T-helper 2 cell treated with Interferon-gamma antibody and Interleukin-4, amounts not matched to agents 100 ng/mL and 5 ng/mL, for 36 hours (primary cell): ENCODE measurements around the gene ATXN7L1. TPM values are rescaled to one million over a fixed set of nuclear protein-coding genes. Genes with fewer than 3 reads are reported as not detected.

Experiments used
- intact Hi-C: fragments of 100-400 bp; cut with micrococcal nuclease; formaldehyde crosslinking; loops from one replicate; pipeline ENCODE4 v1.15.1; 2023
- total RNA-seq: library from RNA; stranded (reverse); gene quantifications from 2 replicates; pipeline ENCODE4 v1.2.3, GENCODE V29; 2022

ATXN7L1 gene
- total RNA-seq, 1 donor from 2014 or later = 21.6 TPM

DNA sequence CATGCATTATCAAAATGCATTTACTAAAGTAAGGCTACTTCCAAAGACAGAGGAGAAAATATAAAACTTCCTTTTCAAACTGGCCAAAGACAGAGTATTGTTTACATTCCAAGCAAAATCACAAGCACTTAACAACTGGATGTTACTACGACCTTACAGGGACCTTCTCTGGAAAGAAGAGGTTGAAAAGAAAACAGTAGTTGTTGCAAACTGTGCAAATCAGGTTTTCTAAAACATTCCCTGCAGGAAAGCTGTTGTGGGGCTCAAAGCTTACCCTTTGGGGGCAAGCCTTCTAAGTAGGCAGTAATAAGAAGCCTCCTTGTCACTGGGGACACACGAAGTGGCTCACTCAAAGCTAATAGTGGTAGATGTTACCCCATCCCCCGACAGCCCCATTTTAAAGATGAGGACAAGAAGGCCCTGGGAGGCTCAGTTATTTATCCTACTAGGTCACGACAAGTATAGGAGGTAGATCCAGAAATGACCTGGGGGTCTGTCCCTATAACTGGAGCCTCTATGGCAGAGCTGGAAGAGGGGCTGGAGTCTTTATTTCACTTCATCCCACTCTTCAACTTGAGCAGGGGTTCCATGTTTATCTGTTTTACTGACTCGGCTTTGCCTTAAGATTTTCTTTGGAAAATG lies 46.6 kb downstream of the ATXN7L1 start:
- intact Hi-C loops = no loop called here

DNA sequence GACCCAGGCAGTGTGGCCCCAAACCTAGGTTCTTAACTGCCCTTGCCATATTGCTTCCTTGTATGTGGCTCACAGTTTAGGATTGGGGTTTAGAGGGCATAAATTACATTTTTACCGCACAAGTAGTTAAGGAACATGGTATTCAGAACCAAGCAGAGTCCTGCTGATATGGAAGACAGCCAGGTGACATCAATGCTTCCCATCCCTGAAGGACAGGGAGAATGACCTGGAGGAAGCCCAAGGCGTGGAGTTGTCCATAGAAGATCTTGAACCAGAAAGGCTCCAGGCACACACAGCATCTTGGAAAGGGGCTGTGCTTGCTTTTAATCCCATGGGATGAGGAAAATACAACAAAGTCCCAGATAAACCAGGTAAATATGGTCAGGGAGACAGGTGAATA lies 48.3 kb downstream of the ATXN7L1 start:
- intact Hi-C loops = no loop called here

DNA sequence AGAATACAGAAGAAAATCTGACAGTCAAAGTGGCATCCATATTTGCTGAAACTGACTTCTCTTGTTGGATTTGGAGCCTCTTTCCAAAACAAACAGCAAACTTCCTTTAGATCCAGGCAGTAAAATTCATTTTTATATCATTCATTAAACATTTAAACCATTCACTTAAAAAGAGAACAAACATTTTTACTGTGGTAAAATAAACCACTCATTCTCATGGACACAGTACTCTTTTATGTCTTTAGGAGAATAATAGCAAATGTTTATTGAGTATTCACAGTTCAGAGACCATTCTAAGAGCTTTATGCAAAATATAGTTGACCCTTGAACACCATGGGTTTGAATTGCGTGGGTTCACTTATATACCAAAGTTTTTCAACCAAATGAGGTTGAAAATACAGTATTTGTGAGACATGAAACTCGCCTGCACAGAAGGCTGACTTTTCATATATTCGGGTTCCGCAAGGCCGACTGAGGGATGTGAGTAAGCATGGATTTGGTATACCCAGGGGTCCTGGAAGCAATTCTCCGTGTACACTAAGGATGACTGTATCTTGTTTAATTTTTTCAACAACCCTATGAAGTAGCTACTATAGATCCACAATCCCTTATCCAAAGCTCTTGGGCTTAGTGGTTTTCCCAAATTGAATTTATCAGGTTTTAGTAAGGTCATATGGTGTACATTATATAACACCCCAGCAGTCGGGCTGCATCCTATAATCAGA lies 49.1 kb downstream of the ATXN7L1 start:
- intact Hi-C loops = no loop called here

DNA sequence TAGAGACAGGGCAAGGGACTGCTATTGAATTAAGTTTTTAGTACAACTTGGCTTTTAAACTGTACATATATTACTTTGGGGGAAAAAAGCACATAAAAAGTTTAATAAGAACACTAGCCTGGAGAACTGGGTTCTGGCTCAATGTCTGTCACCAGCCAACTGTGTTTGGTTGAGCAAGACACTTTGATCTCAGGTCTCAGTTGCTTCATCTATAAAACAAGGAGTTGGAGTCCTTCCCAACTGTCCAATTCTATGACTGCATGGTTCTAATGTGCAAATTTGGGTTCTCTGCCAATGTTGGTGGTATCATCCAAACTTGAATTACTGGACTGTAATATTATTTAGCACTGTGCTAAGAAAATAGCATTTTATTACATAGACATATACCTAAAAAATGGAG lies 50.3 kb downstream of the ATXN7L1 start:
- intact Hi-C loops = no loop called here

DNA sequence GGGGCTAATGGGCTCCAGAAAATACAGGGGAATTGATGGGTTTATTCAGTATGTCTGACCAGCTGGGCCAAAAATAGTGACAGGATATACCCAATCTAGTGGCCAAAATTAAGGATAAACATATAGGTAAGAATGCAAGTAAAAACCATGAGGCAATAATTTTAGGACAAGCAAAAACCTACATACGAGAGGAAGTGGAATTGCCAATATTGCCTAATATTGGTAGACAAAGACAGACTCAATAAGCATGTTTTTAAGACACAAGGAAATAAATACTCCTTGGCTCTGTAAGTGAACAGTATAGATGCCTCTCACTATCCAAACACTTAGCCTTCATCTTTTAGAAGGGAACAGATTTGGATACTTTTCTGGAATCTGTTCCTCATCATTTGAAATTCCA lies 51.0 kb downstream of the ATXN7L1 start:
- intact Hi-C loops = no loop called here

DNA sequence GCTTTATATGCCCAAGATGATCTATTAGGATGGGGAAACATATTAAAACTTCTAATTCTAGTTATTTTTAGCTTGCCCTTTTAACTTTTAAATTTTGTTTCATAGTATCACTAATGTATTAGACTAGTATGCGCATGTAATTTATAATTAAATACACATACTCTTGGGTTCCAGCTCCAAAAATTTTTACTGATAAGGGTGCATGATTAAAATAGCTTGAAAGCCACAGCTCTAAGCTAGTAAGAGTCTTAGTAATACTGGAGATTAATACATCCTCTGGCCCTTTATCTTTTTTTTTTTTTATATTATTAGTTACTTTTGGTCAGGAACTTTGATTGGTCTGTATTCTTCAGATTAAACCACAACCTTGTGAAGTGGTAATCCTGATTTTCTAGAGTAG lies 53.6 kb downstream of the ATXN7L1 start:
- intact Hi-C loops = no loop called here

DNA sequence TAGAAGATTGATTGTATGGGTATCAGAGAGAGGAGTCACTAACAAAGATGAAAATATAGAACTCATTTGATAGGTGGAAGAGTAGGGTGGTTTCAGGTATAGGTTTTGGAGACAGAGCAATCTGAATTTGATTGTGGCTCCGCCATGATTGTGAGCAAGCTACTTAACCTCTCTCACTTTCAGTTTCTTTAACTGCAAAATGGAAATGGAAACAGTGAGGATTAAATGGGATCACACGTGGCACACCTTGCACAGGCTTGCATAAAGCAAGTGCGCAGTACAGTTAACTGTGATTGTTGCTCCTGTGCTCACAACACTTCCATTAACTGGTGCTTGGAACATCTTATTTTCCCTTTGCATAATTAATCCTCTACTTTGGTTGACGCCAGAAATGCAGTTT lies 54.9 kb downstream of the ATXN7L1 start:
- intact Hi-C loops = no loop called here

DNA sequence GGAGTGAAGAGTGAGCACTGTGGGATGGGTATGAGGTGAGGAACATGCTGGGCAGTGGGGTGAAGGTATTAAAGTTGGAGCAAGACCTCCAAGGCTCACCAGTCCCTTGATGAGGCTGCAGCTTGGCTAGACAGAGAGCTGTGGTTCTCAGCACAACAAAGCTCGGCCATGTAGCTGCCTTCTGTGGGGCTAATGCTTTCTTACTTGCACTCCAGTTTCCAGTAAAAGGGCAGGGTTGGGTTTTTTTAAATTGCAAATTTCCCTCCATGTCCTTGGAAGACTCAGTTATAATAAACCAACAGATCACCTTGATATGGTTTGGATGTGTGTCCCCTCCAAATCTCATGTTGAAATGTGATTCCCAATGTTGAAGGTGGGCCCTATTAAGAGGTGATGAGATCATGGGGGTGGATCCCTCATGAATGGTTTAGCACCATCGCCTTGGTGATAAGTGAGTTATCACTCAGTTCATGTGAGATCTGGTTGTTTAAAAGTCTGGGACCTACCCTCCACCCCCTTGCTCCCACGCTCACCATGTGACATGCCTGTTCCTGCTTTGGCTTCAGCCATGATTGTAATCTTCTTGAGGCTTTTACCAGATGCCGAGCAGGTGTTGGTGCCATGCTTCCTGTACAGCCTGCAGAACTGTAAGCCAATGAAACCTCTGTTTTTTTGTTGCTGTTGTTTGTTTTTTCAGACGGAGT lies 55.9 kb downstream of the ATXN7L1 start:
- intact Hi-C loops = no loop called here

DNA sequence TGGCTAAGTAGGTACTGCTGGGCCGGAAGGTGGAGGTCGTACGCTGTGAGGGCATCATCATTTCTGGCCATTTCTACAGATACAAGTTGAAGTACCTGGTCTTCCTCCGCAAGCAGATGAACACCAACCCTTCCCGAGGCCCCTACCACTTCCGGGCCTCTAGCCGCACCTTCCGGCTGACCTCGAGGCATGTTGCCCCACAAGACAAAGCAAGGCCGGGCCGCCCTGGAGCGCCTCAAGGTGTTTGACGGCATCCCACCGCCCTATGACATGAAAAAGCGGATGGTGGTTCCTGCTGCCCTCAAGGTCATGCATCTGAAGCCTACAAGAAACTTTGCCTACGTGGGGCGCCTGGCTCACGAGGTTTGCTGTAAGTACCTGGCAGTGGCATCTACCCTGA lies 56.8 kb downstream of the ATXN7L1 start:
- intact Hi-C loops = no loop called here

DNA sequence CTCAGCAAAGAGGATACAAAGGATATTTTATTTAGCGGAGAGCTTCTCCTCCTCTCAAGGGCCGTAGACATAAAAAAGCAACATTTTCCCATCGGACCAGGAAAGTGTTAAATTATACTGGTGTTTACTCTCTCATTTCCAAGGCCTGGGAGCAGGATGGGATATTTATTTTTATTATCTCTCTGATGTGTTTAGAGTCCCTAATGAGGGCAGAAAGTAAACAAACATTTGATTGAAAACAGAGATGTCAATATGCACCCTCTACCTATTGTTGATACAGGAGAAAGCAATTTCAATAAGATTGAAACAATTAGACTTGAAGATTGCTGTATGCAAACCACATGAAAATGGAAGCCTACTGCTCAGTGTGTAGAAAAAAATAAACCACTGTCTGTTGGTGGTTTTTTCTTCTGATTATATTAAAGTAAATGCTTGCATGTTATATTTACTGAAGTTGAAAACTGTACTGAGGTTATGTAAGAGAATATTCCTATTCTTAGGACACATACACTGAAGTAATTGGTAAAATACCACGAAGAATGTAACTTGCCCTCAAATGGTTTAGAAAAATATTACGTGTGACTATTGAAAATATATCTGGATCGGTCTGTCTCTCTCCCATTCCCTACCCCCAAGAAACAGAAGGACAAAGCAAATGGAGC lies 59.3 kb downstream of the ATXN7L1 start:
- intact Hi-C loops = no loop called here

DNA sequence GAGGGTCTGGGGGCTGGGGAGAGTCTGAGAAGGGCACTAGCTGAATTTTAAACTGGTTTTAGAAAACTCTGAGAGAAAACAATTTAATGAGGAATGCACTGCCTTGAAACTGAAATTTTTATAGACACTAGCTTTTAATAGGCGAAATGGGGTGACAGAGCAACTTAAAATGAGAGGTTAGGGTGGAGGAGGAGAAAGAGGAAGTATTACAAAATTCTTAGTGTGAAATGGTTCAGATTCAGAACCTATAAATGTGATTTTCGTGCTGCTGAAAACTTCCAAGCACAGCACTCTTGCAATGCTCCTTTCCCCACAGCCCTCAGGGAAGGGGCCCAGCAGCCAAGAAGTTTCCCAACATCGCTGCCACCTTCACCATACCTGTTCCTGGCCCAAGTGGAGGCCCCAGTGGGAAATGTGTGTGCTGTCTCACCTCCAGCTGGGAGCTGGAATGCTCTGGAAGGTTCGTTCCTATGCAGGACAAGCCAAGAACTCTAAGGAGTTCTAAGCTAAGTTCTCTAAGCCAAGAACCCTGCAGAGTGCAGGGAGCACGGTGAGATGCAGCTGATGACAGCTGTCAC lies 60.0 kb downstream of the ATXN7L1 start:
- intact Hi-C loops = no loop called here

DNA sequence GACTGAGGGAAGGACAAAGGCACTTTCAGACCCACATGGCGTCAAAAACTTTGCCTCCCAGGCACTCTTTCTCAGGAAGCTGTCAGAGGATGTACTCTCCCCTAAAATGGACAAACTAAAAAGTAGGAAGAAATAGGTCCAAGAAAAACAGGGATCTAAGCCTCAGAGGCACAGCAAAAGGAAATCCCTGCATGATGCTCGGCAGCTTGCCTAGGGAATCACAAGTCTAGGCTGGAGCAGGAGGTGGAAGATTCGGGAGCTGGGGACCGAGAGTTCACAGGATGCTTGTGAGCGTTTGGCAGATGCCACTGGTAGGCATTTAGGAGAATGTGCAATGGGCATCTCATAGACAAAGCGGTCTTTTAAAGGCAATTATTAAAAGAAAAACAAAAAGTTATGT lies 60.8 kb downstream of the ATXN7L1 start:
- intact Hi-C loops = no loop called here

DNA sequence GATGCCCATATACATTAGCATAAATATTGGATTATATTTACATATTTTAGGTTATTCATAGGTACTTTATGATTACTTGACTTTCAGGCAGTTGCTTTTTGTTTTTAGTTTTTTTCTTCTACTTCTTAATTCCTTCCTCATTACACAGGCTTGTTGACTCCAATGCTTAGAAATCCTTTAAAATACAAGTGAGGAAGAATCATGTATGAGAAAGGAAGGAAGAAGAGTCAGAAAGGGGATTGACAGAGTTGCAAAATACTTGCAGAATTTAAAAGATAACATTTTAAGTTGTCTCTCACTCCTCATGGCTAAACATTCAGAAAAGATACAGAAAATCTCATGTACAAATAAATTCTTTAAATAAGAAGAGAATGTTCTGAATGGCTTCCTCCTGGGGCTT lies 61.9 kb downstream of the ATXN7L1 start:
- intact Hi-C loops = no loop called here

DNA sequence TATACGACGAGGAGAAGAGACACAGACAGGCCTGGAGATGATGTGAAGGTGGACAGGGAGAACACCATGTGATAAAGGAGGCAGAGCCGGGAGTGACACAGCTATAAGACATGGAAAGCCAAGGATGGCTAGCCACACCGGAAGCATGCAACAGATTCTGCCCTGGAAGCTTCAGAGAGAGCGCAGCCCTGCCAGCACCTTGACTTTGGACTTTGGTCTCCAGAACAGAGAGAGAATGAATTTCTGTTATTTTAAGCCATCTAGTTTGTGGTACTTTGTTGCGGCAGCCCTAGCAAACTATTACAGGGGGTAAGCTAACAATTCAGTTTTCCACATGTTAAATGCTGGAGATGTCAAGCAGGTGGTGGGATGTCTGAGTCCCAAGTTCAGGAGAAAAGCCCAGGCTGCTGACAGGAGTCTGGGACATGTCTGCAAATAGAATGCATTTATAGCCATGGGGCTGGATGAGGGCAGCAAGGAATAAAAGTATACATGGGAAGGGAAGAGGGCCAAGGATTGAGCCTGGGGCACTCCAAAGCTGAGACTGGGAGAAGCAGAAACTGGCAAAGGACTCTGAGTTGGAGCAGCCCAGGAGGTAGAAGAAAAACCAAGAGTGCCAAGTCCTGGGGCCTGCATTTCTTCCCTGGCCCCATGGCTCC lies 65.1 kb downstream of the ATXN7L1 start:
- intact Hi-C loops = no loop called here

DNA sequence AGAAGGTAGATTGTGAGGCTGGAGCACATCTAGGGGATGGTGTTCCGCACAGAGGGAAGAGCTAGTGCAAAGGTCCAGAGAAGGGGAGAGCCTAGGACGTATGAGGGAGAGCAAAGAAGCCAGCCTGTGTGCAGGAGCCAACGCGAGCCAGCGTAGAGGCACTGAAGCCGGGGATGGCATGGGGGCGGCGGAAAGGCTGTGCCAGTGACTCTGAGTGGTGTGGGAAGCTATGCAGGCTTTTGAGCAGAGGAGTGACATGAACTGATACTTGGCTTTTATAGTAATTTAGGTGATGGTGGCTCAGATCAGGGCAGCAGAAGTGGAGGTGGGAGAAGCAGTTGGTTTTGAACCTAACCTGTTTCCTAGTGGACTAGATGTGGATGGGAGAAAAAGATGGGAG lies 65.8 kb downstream of the ATXN7L1 start:
- intact Hi-C loops = no loop called here

DNA sequence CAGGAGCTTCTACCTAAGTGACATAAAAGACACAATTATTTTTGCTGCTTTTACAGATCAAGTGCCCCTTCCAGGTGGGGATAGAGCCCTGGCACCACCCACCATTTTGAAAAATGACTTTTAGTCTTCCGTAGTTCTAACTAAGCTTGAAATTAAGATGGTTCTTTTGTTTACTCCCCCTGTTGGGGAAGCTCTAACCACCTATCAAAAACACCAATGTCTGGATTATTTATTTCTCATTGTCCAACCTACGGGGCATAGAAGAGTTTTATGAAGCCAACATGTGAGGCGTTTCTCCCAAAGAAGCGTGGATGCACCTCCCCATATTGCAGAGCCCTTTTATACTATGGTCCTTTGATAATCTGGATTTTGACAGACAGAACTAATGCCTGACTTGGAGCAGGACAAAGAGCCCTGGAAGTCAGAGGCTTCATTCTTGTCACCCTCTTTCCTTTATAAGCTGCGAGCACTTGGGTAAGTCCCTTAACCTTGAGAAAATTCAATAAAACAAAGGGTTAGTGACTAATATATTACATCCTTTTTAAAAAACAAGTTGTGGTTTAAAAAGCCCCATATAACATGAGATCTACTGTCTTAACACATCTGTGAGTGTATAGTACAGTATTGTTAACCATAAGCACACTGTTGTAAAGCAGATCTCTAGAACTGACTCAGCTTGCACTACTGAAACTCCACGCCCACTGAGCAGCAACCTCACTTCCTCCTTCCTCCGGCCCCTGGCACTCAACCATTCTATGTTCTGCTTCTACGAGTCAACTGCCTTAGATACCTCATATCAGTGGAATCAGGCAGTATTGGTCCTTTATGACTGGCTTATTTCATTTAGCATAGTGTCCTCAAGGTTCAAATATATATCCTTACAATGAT lies 67.5 kb downstream of the ATXN7L1 start:
- intact Hi-C loops = loop anchor here (1.0 to 5.0 kb wide), 13 partner anchors 40 to 1056 kb away; partner anchors contain the start of genes ATXN7L1, KMT2E, PIK3CG and RINT1

DNA sequence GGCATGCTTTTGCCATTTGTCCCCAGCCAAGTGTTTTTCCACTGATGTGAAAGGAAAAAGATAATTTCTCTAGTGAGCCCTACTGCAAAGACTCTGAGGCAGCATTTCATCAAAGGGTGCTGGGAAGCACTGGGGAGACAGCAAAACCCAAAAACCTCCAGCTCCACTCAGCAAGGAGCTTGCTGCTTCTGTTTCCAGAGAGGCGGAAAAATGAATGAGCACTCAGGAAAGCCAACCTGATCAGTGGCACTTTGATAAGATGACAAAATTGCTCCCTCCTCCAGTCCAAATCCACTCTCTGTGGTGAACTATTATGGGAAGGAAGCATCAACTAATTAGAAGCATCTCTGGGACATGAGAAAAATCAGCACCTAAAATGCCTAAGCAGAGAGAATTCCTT lies 68.2 kb downstream of the ATXN7L1 start:
- intact Hi-C loops = loop anchor here (2.0 to 5.0 kb wide), 9 partner anchors 47 to 1057 kb away; partner anchors contain the start of genes KMT2E, PIK3CG, RINT1 and SYPL1

DNA sequence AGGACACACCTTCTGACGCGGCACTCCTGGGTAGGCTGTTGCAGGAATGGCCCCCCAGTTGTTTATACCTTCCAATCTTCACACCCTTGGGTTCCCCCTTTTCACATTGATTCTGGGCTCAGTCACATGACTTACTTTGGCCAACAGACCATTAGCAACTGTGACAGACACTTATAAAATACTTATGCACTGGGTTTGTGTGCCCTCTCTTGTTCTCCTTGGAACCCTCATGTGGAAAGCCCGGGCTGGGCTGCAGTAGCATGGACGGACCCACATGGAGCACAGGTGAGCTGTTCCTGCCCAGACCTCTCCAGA lies 69.0 kb downstream of the ATXN7L1 start:
- intact Hi-C loops = loop anchor here (5.0 kb wide), 4 partner anchors 115 to 795 kb away; partner anchors contain the start of genes KMT2E and SYPL1

DNA sequence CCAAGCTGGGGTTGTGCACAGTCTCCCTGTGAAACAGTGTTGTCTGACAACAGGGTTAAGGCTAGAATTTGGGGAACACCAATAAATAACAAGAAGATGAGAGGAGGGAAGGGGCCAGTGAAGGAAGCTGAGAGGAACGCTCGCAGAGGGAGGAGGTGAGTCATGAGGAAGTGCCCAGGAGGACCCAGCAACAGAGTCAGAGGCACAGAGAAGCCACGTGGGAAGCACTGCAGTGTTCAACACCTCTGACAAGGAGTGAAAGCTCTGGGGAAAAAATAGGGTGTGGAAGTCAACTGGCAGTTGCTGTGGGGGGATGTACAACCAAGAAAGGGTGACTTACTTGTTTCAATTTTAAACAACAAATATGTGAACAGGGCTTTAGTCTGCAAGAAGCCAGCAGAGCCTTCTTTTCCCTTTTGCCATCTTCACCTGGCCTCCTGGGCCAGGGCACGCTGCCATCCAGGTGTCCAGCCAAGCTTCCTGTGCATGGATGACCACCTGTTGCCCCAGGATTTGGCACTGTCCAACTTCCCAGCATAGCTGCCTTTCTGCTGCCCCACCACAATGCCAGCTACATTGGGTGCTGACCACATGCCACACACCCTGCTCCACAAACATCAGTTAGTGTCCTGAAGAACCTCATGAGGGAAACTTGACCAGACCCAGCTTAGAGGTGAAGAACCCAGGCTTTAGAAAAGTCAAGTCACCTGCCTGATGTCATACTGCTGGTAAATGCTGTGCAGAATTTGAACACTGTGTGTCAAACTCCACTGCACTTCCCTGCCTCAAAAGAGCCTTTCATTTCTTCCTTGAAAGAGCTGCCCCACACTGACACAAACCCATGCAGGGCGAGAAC lies 69.6 kb downstream of the ATXN7L1 start:
- intact Hi-C loops = loop anchor here (1.0 to 5.0 kb wide), 5 partner anchors 115 to 795 kb away; partner anchors contain the start of genes KMT2E and SYPL1
